Measurements from ENCODE around the gene MMAB. TPM values are rescaled to one million over a fixed set of nuclear protein-coding genes. Genes with fewer than 3 reads are reported as not detected.
A peak's percentile ranks its signal among the peaks of the same experiment; 100 is the strongest.

The MMAB gene
- 41.9 and 42.2 TPM in 2 replicates for total RNA-seq

- intact Hi-C loops (cut with micrococcal nuclease): loop anchor here (1.0 to 10.0 kb wide), 9 partner anchors 22 to 1056 kb away; partner anchors contain the start of genes ALKBH2, ANAPC7, ANKRD13A and FAM222A
- Mint-ChIP-seq H3K4me3 (peak within 1 kb of the TSS; percentile 91), H3K4me1 (ENCODE audit: low read depth) (peaks cover 30% of the 10 kb centered on the region), H3K27me3 (ENCODE audit: insufficient read depth) (no peaks in the 10 kb centered on the region), H3K9me3 (no peaks in the 10 kb centered on the region), H3K27ac (peak within 1 kb of the TSS; percentile 88), H3K36me3 (ENCODE audit: low read depth) (peaks cover 18% of the 10 kb centered on the region)
- peak; percentile 99 for DNase-seq (ENCODE audit: low spot score)
Observed at GRCh38 chr12:109573029-109573913, at the start of gene MMAB, which contains the start of gene MVK. Gene MMAB (minus strand): TSS chr12:109573504. CDS start chr12:109573480, 24 bp downstream. Gene MVK (plus strand): TSS chr12:109573794. CDS start chr12:109574823, 1,029 bp downstream.

GRCh38 chr12:109621901-109622364, 48.6 kb upstream of the MMAB start:
- intact Hi-C loops (cut with micrococcal nuclease): no loop called here
- Mint-ChIP-seq H3K9me3 (no peaks in the 10 kb centered on the region), H3K4me1 (ENCODE audit: low read depth) (no peaks in the 10 kb centered on the region), H3K4me3 (no peak overlapping the region), H3K27ac (no peak overlapping the region), H3K27me3 (ENCODE audit: insufficient read depth) (peaks cover 25% of the 10 kb centered on the region), H3K36me3 (ENCODE audit: low read depth) (no peaks in the 10 kb centered on the region)
- DNase-seq (ENCODE audit: low spot score): no peak

GRCh38 chr12:109621211-109621694, 47.9 kb upstream of the MMAB start:
- peaks cover 28% of the 10 kb centered on the region for H3K27me3 Mint-ChIP-seq (ENCODE audit: insufficient read depth)
- no peaks in the 10 kb centered on the region for H3K9me3 Mint-ChIP-seq

GRCh38 chr12:109619002-109619604, 45.8 kb upstream of the MMAB start:
- H3K9me3 Mint-ChIP-seq: no peaks in the 10 kb centered on the region
- DNase-seq (ENCODE audit: low spot score): no peak
- H3K36me3 Mint-ChIP-seq (ENCODE audit: low read depth): no peaks in the 10 kb centered on the region
- no peak overlapping the region for H3K27ac Mint-ChIP-seq
- H3K4me3 Mint-ChIP-seq: no peak overlapping the region
- H3K4me1 Mint-ChIP-seq (ENCODE audit: low read depth): no peaks in the 10 kb centered on the region
- peaks cover 32% of the 10 kb centered on the region for H3K27me3 Mint-ChIP-seq (ENCODE audit: insufficient read depth)
- intact Hi-C loops (cut with micrococcal nuclease): no loop called here

More at GRCh38 chr12:109621211-109621694, 47.9 kb upstream of the MMAB start:
- no peak overlapping the region for H3K4me3 Mint-ChIP-seq
- no peaks in the 10 kb centered on the region for H3K36me3 Mint-ChIP-seq (ENCODE audit: low read depth)
- DNase-seq (ENCODE audit: low spot score): no peak
- no peaks in the 10 kb centered on the region for H3K4me1 Mint-ChIP-seq (ENCODE audit: low read depth)
- no peak overlapping the region for H3K27ac Mint-ChIP-seq
- intact Hi-C loops (cut with micrococcal nuclease): no loop called here

- intact Hi-C loops (cut with micrococcal nuclease): no loop called here
- H3K4me1 Mint-ChIP-seq (ENCODE audit: low read depth): no peaks in the 10 kb centered on the region
- no peak for DNase-seq (ENCODE audit: low spot score)
- peaks cover 32% of the 10 kb centered on the region for H3K27me3 Mint-ChIP-seq (ENCODE audit: insufficient read depth)
- H3K9me3 Mint-ChIP-seq: no peaks in the 10 kb centered on the region
- no peak overlapping the region for H3K27ac Mint-ChIP-seq
- no peak overlapping the region for H3K4me3 Mint-ChIP-seq
- no peaks in the 10 kb centered on the region for H3K36me3 Mint-ChIP-seq (ENCODE audit: low read depth)
Observed at GRCh38 chr12:109618082-109618481, 44.8 kb upstream of the MMAB start.

GRCh38 chr12:109617491-109617890, 44.2 kb upstream of the MMAB start:
- Mint-ChIP-seq H3K27me3 (ENCODE audit: insufficient read depth) (peaks cover 29% of the 10 kb centered on the region), H3K36me3 (ENCODE audit: low read depth) (no peaks in the 10 kb centered on the region), H3K9me3 (no peaks in the 10 kb centered on the region), H3K4me1 (ENCODE audit: low read depth) (no peaks in the 10 kb centered on the region), H3K27ac (no peak overlapping the region), H3K4me3 (no peak overlapping the region)
- intact Hi-C loops (cut with micrococcal nuclease): no loop called here
- no peak for DNase-seq (ENCODE audit: low spot score)

- Mint-ChIP-seq H3K9me3 (no peaks in the 10 kb centered on the region), H3K4me3 (no peak overlapping the region), H3K27me3 (ENCODE audit: insufficient read depth) (peaks cover 13% of the 10 kb centered on the region), H3K27ac (no peak overlapping the region), H3K4me1 (ENCODE audit: low read depth) (no peaks in the 10 kb centered on the region), H3K36me3 (ENCODE audit: low read depth) (no peaks in the 10 kb centered on the region)
- intact Hi-C loops (cut with micrococcal nuclease): no loop called here
- DNase-seq (ENCODE audit: low spot score): no peak
Observed at GRCh38 chr12:109615556-109616229, 42.4 kb upstream of the MMAB start.

- H3K27me3 Mint-ChIP-seq (ENCODE audit: insufficient read depth): peaks cover 16% of the 10 kb centered on the region
- no peaks in the 10 kb centered on the region for H3K9me3 Mint-ChIP-seq
- no peaks in the 10 kb centered on the region for H3K36me3 Mint-ChIP-seq (ENCODE audit: low read depth)
- no peak overlapping the region for H3K27ac Mint-ChIP-seq
- no peaks in the 10 kb centered on the region for H3K4me1 Mint-ChIP-seq (ENCODE audit: low read depth)
- DNase-seq (ENCODE audit: low spot score): no peak
- intact Hi-C loops (cut with micrococcal nuclease): no loop called here
- H3K4me3 Mint-ChIP-seq: no peak overlapping the region
Observed at GRCh38 chr12:109613649-109614455, 40.5 kb upstream of the MMAB start.

GRCh38 chr12:109612975-109613502, 39.7 kb upstream of the MMAB start:
- H3K9me3 Mint-ChIP-seq: no peaks in the 10 kb centered on the region
- no peaks in the 10 kb centered on the region for H3K36me3 Mint-ChIP-seq (ENCODE audit: low read depth)
- no peaks in the 10 kb centered on the region for H3K4me1 Mint-ChIP-seq (ENCODE audit: low read depth)
- no peak for DNase-seq (ENCODE audit: low spot score)
- intact Hi-C loops (cut with micrococcal nuclease): no loop called here
- H3K4me3 Mint-ChIP-seq: no peak overlapping the region
- no peak overlapping the region for H3K27ac Mint-ChIP-seq
- H3K27me3 Mint-ChIP-seq (ENCODE audit: insufficient read depth): peaks cover 23% of the 10 kb centered on the region

- H3K9me3 Mint-ChIP-seq: no peaks in the 10 kb centered on the region
- H3K36me3 Mint-ChIP-seq (ENCODE audit: low read depth): no peaks in the 10 kb centered on the region
Observed at GRCh38 chr12:109612003-109612402, 38.7 kb upstream of the MMAB start.

GRCh38 chr12:109611223-109611622, 37.9 kb upstream of the MMAB start:
- Mint-ChIP-seq H3K36me3 (ENCODE audit: low read depth) (no peaks in the 10 kb centered on the region), H3K27me3 (ENCODE audit: insufficient read depth) (peaks cover 29% of the 10 kb centered on the region), H3K9me3 (no peaks in the 10 kb centered on the region), H3K27ac (no peak overlapping the region), H3K4me3 (no peak overlapping the region), H3K4me1 (ENCODE audit: low read depth) (no peaks in the 10 kb centered on the region)
- intact Hi-C loops (cut with micrococcal nuclease): no loop called here
- no peak for DNase-seq (ENCODE audit: low spot score)

More at GRCh38 chr12:109612003-109612402, 38.7 kb upstream of the MMAB start:
- DNase-seq (ENCODE audit: low spot score): no peak
- intact Hi-C loops (cut with micrococcal nuclease): no loop called here
- Mint-ChIP-seq H3K4me1 (ENCODE audit: low read depth) (no peaks in the 10 kb centered on the region), H3K27ac (no peak overlapping the region), H3K4me3 (no peak overlapping the region), H3K27me3 (ENCODE audit: insufficient read depth) (peaks cover 29% of the 10 kb centered on the region)

GRCh38 chr12:109610523-109610922, 37.2 kb upstream of the MMAB start:
- no peaks in the 10 kb centered on the region for H3K9me3 Mint-ChIP-seq

More at GRCh38 chr12:109610523-109610922, 37.2 kb upstream of the MMAB start:
- intact Hi-C loops (cut with micrococcal nuclease): no loop called here
- Mint-ChIP-seq H3K4me3 (no peak overlapping the region), H3K27ac (no peak overlapping the region), H3K27me3 (ENCODE audit: insufficient read depth) (peaks cover 29% of the 10 kb centered on the region), H3K4me1 (ENCODE audit: low read depth) (no peaks in the 10 kb centered on the region), H3K36me3 (ENCODE audit: low read depth) (no peaks in the 10 kb centered on the region)
- DNase-seq (ENCODE audit: low spot score): no peak

Data from activated T-helper 1 cell treated with anti-CD3 and anti-CD28 coated beads, Interleukin-12 subunit alpha, Interleukin-12 subunit beta, Interleukin-2, Interleukin-4 antibody, amounts not matched to agents 30 ng/mL and 10 ng/mL and 1 ng/mL, durations not matched to agents 14 hours and 24 hours and 36 hours (primary cell).